ENCODE measurements around the gene BTBD7. TPM values are rescaled to one million over a fixed set of nuclear protein-coding genes. Genes with fewer than 3 reads are reported as not detected.

The BTBD7 gene
- polyA plus RNA-seq, 1 donor (not counting 4 experiments of a cell fraction or from before 2014, with no cell fraction given): 25.1 TPM

DNA sequence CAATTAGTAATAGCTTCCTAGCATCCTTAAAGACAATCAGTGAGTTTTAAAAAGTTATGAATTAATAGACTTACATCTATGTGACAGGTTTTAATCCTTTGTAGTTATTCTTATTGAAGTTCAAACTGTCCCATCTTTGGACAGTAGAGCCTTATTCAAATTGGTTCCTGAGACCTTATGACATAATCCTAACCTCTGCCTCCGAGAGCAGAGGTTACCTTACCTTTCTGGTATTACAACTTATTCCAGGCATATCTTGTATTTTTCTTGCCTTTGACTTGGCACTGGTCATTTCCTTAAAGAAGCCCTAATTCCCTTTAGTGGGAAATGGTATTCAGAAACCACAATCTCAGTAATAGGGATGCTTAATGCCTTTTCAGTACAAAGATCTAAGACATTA lies 21.8 kb downstream of the BTBD7 start:
- TF ChIP-seq, protein P1, sequence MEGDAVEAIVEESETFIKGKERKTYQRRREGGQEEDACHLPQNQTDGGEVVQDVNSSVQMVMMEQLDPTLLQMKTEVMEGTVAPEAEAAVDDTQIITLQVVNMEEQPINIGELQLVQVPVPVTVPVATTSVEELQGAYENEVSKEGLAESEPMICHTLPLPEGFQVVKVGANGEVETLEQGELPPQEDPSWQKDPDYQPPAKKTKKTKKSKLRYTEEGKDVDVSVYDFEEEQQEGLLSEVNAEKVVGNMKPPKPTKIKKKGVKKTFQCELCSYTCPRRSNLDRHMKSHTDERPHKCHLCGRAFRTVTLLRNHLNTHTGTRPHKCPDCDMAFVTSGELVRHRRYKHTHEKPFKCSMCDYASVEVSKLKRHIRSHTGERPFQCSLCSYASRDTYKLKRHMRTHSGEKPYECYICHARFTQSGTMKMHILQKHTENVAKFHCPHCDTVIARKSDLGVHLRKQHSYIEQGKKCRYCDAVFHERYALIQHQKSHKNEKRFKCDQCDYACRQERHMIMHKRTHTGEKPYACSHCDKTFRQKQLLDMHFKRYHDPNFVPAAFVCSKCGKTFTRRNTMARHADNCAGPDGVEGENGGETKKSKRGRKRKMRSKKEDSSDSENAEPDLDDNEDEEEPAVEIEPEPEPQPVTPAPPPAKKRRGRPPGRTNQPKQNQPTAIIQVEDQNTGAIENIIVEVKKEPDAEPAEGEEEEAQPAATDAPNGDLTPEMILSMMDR (optimal IDR thresholded peaks at IDR 0.05 in 1 of 3, IDR thresholded peaks at IDR 0.05 in 1 of 3, conservative IDR thresholded peaks at IDR 0.05 in 1 of 3; ENCODE audit: extremely low read depth in 1 of 3, insufficient read depth in 2 of 3, low read length in 3 of 3): no peak
- Histone ChIP-seq H3K79me2 (ENCODE audit: control insufficient read depth, insufficient read depth, low read length) (peaks cover 91% of the 10 kb centered on the region), H3K4me2 (ENCODE audit: control insufficient read depth, extremely low read depth, insufficient read depth, low read depth, low read length) (no peak overlapping the region), H3K27ac (ENCODE audit: control insufficient read depth, insufficient read depth, low read length) (no peak overlapping the region), H3K4me1 (ENCODE audit: control insufficient read depth, extremely low read depth, insufficient read depth, low read length) (peaks cover 9% of the 10 kb centered on the region), H3K9me1 (ENCODE audit: control insufficient read depth, extremely low read depth, insufficient read depth, low read length) (peaks cover 2% of the 10 kb centered on the region), H3K9me3 (ENCODE audit: control insufficient read depth, low read depth, low read length) (no peaks in the 10 kb centered on the region), H4K20me1 (ENCODE audit: control insufficient read depth, extremely low read depth, insufficient read depth, low read length) (no peaks in the 10 kb centered on the region), H2AFZ (ENCODE audit: control insufficient read depth, low read length) (no peak overlapping the region), H3K4me3 (ENCODE audit: control insufficient read depth in 2 of 3, extremely low read depth in 1 of 3, insufficient read depth in 2 of 3, low read depth in 1 of 3, low read length in 3 of 3) (no peak overlapping the region), H3K27me3 (ENCODE audit: control insufficient read depth, extremely low read depth, insufficient read depth, low read length) (no peaks in the 10 kb centered on the region), H3K36me3 (ENCODE audit: control insufficient read depth in 2 of 2, extremely low read depth in 1 of 2, insufficient read depth in 2 of 2, low read length in 2 of 2) (no peaks in the 10 kb centered on the region), H3K9ac (ENCODE audit: control insufficient read depth, extremely low read depth, insufficient read depth, low read length) (no peak overlapping the region)
- FAIRE-seq (no peak), DNase-seq (ENCODE audit: low read depth, low spot score) (no peak)
- dilution Hi-C loops (cut with MboI; ENCODE audit: extremely low pct_ligation_motif_present, low sequenced_read_pairs): no loop called here

DNA sequence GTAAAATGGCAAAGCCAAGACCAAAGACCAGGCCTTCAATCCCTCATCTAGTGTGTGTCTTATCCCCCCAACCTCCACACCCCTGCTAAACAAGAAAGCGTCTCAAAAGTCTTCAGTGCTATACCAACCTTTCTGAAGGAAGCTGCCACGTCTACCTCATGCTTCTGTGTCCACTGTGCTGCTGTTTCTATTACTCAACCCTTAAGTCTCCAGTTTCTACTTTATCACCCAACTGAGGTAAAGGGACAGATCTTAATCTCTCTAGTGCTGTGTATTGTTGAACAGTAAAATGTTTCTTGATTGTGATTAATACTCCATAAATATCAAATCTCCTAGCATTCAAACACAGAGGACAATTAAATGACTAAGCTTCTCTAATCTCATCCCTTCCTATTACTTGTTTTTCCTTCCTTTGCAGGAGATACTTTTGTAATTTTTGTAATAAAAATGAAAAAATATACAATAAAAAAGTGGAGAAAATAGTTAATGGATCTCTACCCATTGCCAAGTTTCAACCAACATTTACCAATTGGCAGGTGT lies 23.3 kb downstream of the BTBD7 start:
- Histone ChIP-seq H2AFZ (ENCODE audit: control insufficient read depth, low read length) (no peak overlapping the region), H3K4me3 (ENCODE audit: control insufficient read depth in 2 of 3, extremely low read depth in 1 of 3, insufficient read depth in 2 of 3, low read depth in 1 of 3, low read length in 3 of 3) (no peak overlapping the region), H3K9me3 (ENCODE audit: control insufficient read depth, low read depth, low read length) (no peaks in the 10 kb centered on the region), H3K9ac (ENCODE audit: control insufficient read depth, extremely low read depth, insufficient read depth, low read length) (no peak overlapping the region), H3K79me2 (ENCODE audit: control insufficient read depth, insufficient read depth, low read length) (peaks cover 92% of the 10 kb centered on the region), H3K27me3 (ENCODE audit: control insufficient read depth, extremely low read depth, insufficient read depth, low read length) (no peaks in the 10 kb centered on the region), H4K20me1 (ENCODE audit: control insufficient read depth, extremely low read depth, insufficient read depth, low read length) (no peaks in the 10 kb centered on the region), H3K36me3 (ENCODE audit: control insufficient read depth in 2 of 2, extremely low read depth in 1 of 2, insufficient read depth in 2 of 2, low read length in 2 of 2) (no peaks in the 10 kb centered on the region), H3K27ac (ENCODE audit: control insufficient read depth, insufficient read depth, low read length) (no peak overlapping the region), H3K4me2 (ENCODE audit: control insufficient read depth, extremely low read depth, insufficient read depth, low read depth, low read length) (no peak overlapping the region), H3K4me1 (ENCODE audit: control insufficient read depth, extremely low read depth, insufficient read depth, low read length) (peaks cover 22% of the 10 kb centered on the region), H3K9me1 (ENCODE audit: control insufficient read depth, extremely low read depth, insufficient read depth, low read length) (no peaks in the 10 kb centered on the region)
- dilution Hi-C loops (cut with MboI; ENCODE audit: extremely low pct_ligation_motif_present, low sequenced_read_pairs): no loop called here
- TF ChIP-seq EZH2 (IDR thresholded peaks at IDR 0.05; ENCODE audit: low read length): no peak
- TF ChIP-seq, protein P1 (optimal IDR thresholded peaks at IDR 0.05 in 1 of 3, IDR thresholded peaks at IDR 0.05 in 1 of 3, conservative IDR thresholded peaks at IDR 0.05 in 1 of 3; ENCODE audit: extremely low read depth in 1 of 3, insufficient read depth in 2 of 3, low read length in 3 of 3): no peak
- no peak for FAIRE-seq
- no peak for DNase-seq (ENCODE audit: low read depth, low spot score)
